ENCODE data around the gene EXOSC1.

GRCh38 chr10:97468162-97468561 is 22.4 kb upstream of the EXOSC1 start:
- TF ChIP-seq CTCF (IDR thresholded peaks at IDR 0.05) = no peak
- no peak for TF ChIP-seq POLR2A (IDR thresholded peaks at IDR 0.05)

Data from heart left ventricle (tissue), 13 donors.